NCI-H774 (cell line): Measurements from ENCODE around the gene NGFR.

ENCODE experiments used
- DNase-seq: peaks from one replicate; lab custom pipeline; 2025; lab: John Stamatoyannopoulos, UW

The NGFR gene

GRCh38 chr17:49469831-49470810 is 25.0 kb upstream of the NGFR start:
- no peak for DNase-seq

GRCh38 chr17:49471089-49471683 is 23.9 kb upstream of the NGFR start:
- no peak for DNase-seq

GRCh38 chr17:49471769-49472168 is 23.3 kb upstream of the NGFR start:
- no peak for DNase-seq

- DNase-seq: no peak
Observed at GRCh38 chr17:49472527-49472926, 22.6 kb upstream of the NGFR start.

GRCh38 chr17:49473900-49474751 is 21.0 kb upstream of the NGFR start:
- DNase-seq: no peak

GRCh38 chr17:49477709-49478108 is 17.4 kb upstream of the NGFR start:
- DNase-seq: no peak

- no peak for DNase-seq
Observed at GRCh38 chr17:49480836-49481615, 14.1 kb upstream of the NGFR start.

- no peak for DNase-seq
Observed at GRCh38 chr17:49482144-49482817, 12.8 kb upstream of the NGFR start.

- no peak for DNase-seq
Observed at GRCh38 chr17:49483599-49484509, 11.2 kb upstream of the NGFR start.

- DNase-seq: no peak
Observed at GRCh38 chr17:49484588-49484987, 10.5 kb upstream of the NGFR start.

- DNase-seq: no peak
Observed at GRCh38 chr17:49486012-49486641, 9.0 kb upstream of the NGFR start.

GRCh38 chr17:49487183-49487582 is 7.9 kb upstream of the NGFR start:
- DNase-seq: no peak

- DNase-seq: no peak
Observed at GRCh38 chr17:49488612-49489011, 6.5 kb upstream of the NGFR start.

- no peak for DNase-seq
Observed at GRCh38 chr17:49489348-49489747, 5.7 kb upstream of the NGFR start.

- no peak for DNase-seq
Observed at GRCh38 chr17:49490276-49490675, 4.8 kb upstream of the NGFR start.

- no peak for DNase-seq
Observed at GRCh38 chr17:49491192-49491769, 3.8 kb upstream of the NGFR start.

GRCh38 chr17:49494399-49494985 is 601 bp upstream of the NGFR start:
- no peak for DNase-seq

GRCh38 chr17:49495842-49496182 is 719 bp downstream of the NGFR start:
- no peak for DNase-seq
